Vagina (tissue), 2 donors: Measurements from ENCODE around the gene CAPN15. TPM values are rescaled to one million over a fixed set of nuclear protein-coding genes. Genes with fewer than 3 reads are reported as not detected.
"Not testable (repeated sequence)": the region's sequence is repeated elsewhere in the genome, so short reads cannot be mapped to it uniquely, and the experiment has no call there.

Experiments used
- DNase-seq, 2 donors: peaks; one replicate each; pipeline ENCODE4 v3.0.0-alpha.2; 2017; ENCODE audit errors: extremely low spot score in 2 of 2
- H3K27ac ChIP-seq: fragments of 200-600 bp; sonication (generic); one replicate; pipeline ENCODE4 v1.5.1; 2019
- H3K27me3 ChIP-seq: fragments of 200-600 bp; sonication (generic); one replicate; pipeline ENCODE4 v1.5.1; 2019
- H3K36me3 ChIP-seq, 2 donors: fragments of 200-600 bp; sonication (generic); one replicate each; pipeline ENCODE4 v1.5.1; 2017 to 2019
- H3K4me1 ChIP-seq: fragments of 200-600 bp; sonication (generic); one replicate; pipeline ENCODE4 v1.5.1; 2019
- H3K4me3 ChIP-seq, 2 donors: fragments of 200-600 bp; sonication (generic); 1 replicate in 1 of 2; 2 replicates in 1 of 2; pipeline ENCODE4 v1.5.1; 2016 to 2019
- H3K9me3 ChIP-seq: fragments of 200-600 bp; sonication (generic); one replicate; pipeline ENCODE4 v1.5.1; 2019
- POLR2A ChIP-seq, 2 donors: fragments of 450-650 bp; IDR thresholded peaks; one replicate each; pipeline ENCODE4 v1.6.1; 2017; ENCODE audit warnings: antibody characterized with exemption in 2 of 2, mild to moderate bottlenecking in 2 of 2, moderate library complexity in 2 of 2
- POLR2AphosphoS5 ChIP-seq, 2 donors: sonication (generic); formaldehyde crosslinking; IDR thresholded peaks; one replicate each; pipeline ENCODE4 v1.9.0; 2017; ENCODE audit warnings: antibody characterized with exemption in 2 of 2, mild to moderate bottlenecking in 2 of 2, low read depth in 1 of 2; ENCODE audit not compliant: insufficient read depth in 1 of 2
- intact Hi-C: fragments of 100-400 bp; cut with DNase I; formaldehyde crosslinking; loops from one replicate; pipeline ENCODE4 v1.15.1; 2023
- total RNA-seq: library from RNA; depleted of rRNA; stranded (reverse); fragments of >200 nt; gene quantifications from one replicate; pipeline ENCODE4 v1.2.3, GENCODE V29; 2016
- TF ChIP-seq, protein P1 (sequence below), 3 experiments: fragments of 450-650 bp in 2 of 3; fragments of 200-600 bp in 1 of 3; sonication (generic) in 1 of 3; IDR thresholded peaks; one replicate each; pipeline ENCODE4 v1.5.1; 2017 to 2019; ENCODE audit warnings: antibody characterized with exemption in 3 of 3, mild to moderate bottlenecking in 2 of 3, moderate library complexity in 2 of 3

Gene CAPN15
- total RNA-seq: 38.3 TPM

DNA sequence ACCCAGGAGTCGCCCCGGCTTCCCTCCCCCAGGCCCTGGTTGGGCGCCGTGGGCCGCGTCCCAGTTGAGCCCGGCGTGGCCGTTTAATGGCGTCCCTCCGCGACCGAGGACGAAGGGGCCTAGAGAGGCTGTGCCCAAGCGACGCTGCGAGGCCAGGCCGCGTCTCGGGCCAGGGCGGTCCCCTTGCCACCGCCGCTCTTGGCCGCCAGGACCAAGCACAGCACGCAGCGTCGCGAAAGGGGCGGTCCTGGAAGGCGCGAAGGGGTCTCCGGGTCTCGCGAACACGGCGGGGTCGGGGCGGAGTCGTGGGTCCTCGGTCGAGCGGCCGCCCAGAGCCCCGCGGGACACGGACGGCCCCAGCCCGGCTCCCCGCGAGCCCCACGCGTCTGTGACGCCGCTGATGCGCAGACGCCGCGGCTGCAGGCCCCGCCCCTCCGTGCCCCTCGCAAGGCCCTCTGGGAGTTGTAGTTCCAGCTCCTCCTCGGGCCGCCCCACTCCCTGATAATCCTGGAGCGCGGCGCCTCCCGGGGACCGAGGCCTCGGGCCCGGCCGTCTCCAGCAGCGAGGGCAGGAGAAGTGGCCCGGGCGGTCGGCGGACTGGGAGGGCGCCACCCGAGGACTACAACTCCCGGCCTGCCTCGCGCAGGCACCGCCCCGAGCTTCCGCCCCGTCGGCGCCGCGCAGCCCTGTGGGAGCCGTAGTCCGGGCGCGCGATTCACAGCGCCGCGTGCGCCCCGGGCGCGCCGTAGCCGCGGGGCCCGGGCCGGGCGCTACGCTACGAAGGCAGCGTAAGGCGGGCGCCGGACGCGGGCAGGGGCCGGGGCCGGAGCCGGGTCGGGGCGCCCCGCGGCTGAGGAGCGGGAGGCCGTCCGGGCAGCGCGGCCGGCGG lies at the start of gene CAPN15:
Gene CAPN15 (plus strand): TSS at position 698 of the 889 bp plus-strand sequence. CDS start 19,127 bp downstream, outside the sequence.
- Histone ChIP-seq H3K4me1 (peaks cover 63% of the 10 kb centered on the region), H3K9me3 (no peaks in the 10 kb centered on the region), H3K4me3 (peak within 1 kb of the TSS; percentile 82 to 96), H3K27ac (peak within 1 kb of the TSS; percentile 98), H3K36me3 (no peaks in the 10 kb centered on the region), H3K27me3 (no peaks in the 10 kb centered on the region)
- DNase-seq: peak in 1 of 2 donors; percentile 92
- intact Hi-C loops: no loop called here
- TF ChIP-seq POLR2AphosphoS5 (IDR thresholded peaks at IDR 0.05; ENCODE audit: insufficient read depth in 1 of 2, low read depth in 1 of 2) (peak in 1 of 2 donors; percentile 75), POLR2A (IDR thresholded peaks at IDR 0.05) (peak in 1 of 2 donors; percentile 84)
- TF ChIP-seq, protein P1, sequence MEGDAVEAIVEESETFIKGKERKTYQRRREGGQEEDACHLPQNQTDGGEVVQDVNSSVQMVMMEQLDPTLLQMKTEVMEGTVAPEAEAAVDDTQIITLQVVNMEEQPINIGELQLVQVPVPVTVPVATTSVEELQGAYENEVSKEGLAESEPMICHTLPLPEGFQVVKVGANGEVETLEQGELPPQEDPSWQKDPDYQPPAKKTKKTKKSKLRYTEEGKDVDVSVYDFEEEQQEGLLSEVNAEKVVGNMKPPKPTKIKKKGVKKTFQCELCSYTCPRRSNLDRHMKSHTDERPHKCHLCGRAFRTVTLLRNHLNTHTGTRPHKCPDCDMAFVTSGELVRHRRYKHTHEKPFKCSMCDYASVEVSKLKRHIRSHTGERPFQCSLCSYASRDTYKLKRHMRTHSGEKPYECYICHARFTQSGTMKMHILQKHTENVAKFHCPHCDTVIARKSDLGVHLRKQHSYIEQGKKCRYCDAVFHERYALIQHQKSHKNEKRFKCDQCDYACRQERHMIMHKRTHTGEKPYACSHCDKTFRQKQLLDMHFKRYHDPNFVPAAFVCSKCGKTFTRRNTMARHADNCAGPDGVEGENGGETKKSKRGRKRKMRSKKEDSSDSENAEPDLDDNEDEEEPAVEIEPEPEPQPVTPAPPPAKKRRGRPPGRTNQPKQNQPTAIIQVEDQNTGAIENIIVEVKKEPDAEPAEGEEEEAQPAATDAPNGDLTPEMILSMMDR (IDR thresholded peaks at IDR 0.05): peak in 1 of 3 experiments; percentile 35

DNA sequence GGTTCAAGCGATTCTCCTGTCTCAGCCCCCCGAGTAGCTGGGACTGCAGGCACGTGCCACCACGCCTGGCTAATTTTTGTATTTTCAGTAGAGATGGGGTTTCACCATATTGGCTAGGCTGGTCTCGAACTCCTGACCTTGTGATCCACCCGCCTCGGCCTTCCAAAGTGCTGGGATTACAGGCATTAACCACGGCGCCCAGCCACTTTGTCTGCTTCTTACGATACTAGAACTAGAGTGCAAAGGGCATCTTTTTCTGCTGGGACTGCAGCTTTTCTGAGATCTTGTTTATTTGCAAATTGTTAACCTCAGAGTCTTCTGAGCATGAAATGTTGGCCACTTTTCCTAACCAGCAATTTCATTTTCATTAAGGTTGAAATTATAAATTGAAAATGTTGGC lies 49.2 kb upstream of the CAPN15 start:
- intact Hi-C loops, DNase-seq, H3K4me3 ChIP-seq, H3K27me3 ChIP-seq, H3K27ac ChIP-seq, H3K36me3 ChIP-seq, H3K4me1 ChIP-seq, H3K9me3 ChIP-seq: not testable (repeated sequence)

DNA sequence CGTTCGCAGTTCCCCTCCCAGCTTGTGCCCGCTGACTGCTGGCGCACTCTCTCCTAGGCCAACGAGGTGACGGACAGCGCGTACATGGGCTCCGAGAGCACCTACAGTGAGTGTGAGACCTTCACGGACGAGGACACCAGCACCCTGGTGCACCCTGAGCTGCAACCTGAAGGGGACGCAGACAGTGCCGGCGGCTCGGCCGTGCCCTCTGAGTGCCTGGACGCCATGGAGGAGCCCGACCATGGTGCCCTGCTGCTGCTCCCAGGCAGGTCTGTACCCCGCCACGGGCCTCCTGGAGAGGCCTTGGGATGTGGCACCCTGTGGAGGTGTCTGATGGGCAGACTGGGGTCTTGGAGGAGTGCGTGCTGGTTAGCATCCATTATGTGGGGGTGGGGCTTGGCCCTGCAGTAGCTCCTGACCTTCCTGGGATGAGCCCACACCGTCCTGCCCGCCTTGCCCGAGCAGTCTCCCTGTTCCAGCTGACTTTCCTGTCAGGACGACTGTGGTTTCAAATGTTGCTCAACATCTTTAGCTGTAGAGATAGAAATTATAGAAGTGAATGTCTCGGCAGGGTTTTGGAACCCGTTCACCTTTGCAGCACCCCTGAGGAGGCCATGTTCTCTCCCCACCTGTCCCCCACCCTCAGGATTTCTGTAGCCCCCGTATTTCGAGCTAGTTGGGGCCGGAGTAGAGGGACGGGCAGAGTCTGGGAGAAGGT lies 44.9 kb upstream of the CAPN15 start:
- Histone ChIP-seq H3K27me3 (no peaks in the 10 kb centered on the region), H3K4me3 (no peak overlapping the region), H3K36me3 (peaks cover 0 to 4% of the 10 kb centered on the region in 2 donors), H3K4me1 (no peaks in the 10 kb centered on the region), H3K27ac (no peak overlapping the region), H3K9me3 (no peaks in the 10 kb centered on the region)
- intact Hi-C loops: no loop called here
- TF ChIP-seq POLR2AphosphoS5 (IDR thresholded peaks at IDR 0.05; ENCODE audit: insufficient read depth in 1 of 2, low read depth in 1 of 2) (no peak), POLR2A (IDR thresholded peaks at IDR 0.05) (no peak)
- TF ChIP-seq, protein P1 (IDR thresholded peaks at IDR 0.05): no peak
- no peak for DNase-seq

DNA sequence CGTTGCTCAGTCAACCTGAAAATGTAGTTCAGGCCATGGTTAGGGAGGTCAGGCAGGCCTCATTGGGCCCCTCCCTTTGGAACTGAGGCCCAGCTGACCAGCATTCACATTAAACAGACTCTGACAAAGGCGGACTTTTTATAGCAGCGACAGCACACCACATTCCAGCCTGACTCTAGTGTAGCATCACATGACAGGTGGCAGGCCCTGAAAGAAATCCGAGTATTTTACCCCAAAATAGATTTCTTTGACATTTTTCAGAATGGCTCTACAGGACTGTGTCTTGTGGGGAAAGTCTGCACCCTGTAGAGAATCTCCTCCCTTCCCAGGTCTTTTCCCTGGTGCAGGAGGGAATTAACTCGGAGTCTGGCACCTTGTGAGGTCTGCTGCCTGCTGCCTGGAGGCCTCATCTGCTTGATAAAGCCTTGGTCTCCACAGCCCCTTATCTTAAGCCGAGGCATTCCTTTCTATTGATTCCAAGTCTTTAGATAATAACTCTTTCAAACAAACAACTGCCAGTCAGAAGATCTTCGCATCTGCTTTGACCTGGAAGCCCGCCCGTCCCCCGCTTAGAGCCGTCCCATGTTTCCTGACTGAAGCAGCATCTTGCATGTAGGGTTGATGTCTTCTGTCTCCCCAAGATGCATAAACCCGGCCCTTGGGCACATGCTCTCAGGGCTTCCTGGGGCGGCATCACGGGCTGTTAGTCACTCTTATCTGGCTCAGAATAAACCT lies 44.0 kb upstream of the CAPN15 start:
- TF ChIP-seq, protein P1 (IDR thresholded peaks at IDR 0.05): no peak
- TF ChIP-seq POLR2AphosphoS5 (IDR thresholded peaks at IDR 0.05; ENCODE audit: insufficient read depth in 1 of 2, low read depth in 1 of 2): no peak
- TF ChIP-seq POLR2A (IDR thresholded peaks at IDR 0.05): no peak
- intact Hi-C loops: no loop called here
- no peak for DNase-seq
- Histone ChIP-seq H3K4me1 (no peaks in the 10 kb centered on the region), H3K27ac (no peak overlapping the region), H3K27me3 (no peaks in the 10 kb centered on the region), H3K4me3 (no peak overlapping the region), H3K9me3 (no peaks in the 10 kb centered on the region), H3K36me3 (peaks cover 0 to 4% of the 10 kb centered on the region in 2 donors)

DNA sequence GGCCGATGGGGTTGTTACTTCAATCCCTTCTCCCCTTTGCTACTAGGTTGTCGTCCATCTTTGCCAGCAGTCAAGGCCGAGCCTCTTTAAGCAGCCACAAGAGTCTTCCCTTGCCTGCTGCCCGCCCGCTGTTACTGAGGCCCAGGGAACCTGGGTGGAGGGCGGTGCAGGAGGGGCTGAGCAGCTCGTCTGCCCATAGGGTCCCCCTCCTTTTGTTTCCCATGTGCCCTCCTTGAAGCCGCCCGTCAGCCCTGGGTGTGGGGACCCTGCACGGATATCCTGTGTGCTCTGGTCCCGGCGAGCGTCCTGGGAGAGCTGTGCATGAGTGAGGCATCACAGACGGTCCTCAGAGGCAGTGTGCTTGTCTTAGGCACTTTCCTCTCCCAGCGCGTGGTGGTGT lies 37.9 kb upstream of the CAPN15 start:
- Histone ChIP-seq H3K4me1 (no peaks in the 10 kb centered on the region), H3K27me3 (no peaks in the 10 kb centered on the region), H3K36me3 (peaks cover 0 to 26% of the 10 kb centered on the region in 2 donors), H3K9me3 (no peaks in the 10 kb centered on the region), H3K4me3 (no peak overlapping the region), H3K27ac (no peak overlapping the region)
- DNase-seq: no peak
- TF ChIP-seq POLR2AphosphoS5 (IDR thresholded peaks at IDR 0.05; ENCODE audit: insufficient read depth in 1 of 2, low read depth in 1 of 2) (no peak), POLR2A (IDR thresholded peaks at IDR 0.05) (no peak)
- TF ChIP-seq, protein P1 (IDR thresholded peaks at IDR 0.05): no peak
- intact Hi-C loops: no loop called here
